Stimulated activated naive CD8-positive, alpha-beta T cell treated with anti-CD3 and anti-CD28 coated beads, Interleukin-15, amount 100 ng/mL, for 72 hours (primary cell): ENCODE results near the gene KDM5A.
"Not testable (repeated sequence)": the region's sequence is repeated elsewhere in the genome, so short reads cannot be mapped to it uniquely, and the experiment has no call there.

Experiments used
- ATAC-seq: fragments of 150-1000 bp; cut with Tn5 transposase; 2 replicates; pipeline ENCODE4 v1.10.0; 2021; ENCODE audit warnings: mild to moderate bottlenecking, moderate library complexity
- DNase-seq, 2 donors: peaks; one replicate each; pipeline ENCODE4 v3.0.0; 2021 to 2022
- H3K27ac Mint-ChIP-seq, 2 donors: one replicate each; pipeline ENCODE4 v1.8.0; 2022; ENCODE audit warnings: mild to moderate bottlenecking in 2 of 2, mixed read lengths in 2 of 2, moderate library complexity in 2 of 2
- H3K27me3 Mint-ChIP-seq: one replicate; pipeline ENCODE4 v1.8.0; 2022; ENCODE audit warnings: mixed read lengths
- H3K4me1 Mint-ChIP-seq: one replicate; pipeline ENCODE4 v1.8.0; 2022; ENCODE audit warnings: mild to moderate bottlenecking, mixed read lengths
- H3K4me3 Mint-ChIP-seq, 2 donors: one replicate each; pipeline ENCODE4 v1.8.0; 2022; ENCODE audit warnings: mild to moderate bottlenecking in 2 of 2, mixed read lengths in 2 of 2, moderate library complexity in 1 of 2
- H3K9me3 Mint-ChIP-seq, 2 donors: one replicate each; pipeline ENCODE4 v1.8.0; 2022; ENCODE audit warnings: mixed read lengths in 2 of 2

Gene KDM5A

DNA sequence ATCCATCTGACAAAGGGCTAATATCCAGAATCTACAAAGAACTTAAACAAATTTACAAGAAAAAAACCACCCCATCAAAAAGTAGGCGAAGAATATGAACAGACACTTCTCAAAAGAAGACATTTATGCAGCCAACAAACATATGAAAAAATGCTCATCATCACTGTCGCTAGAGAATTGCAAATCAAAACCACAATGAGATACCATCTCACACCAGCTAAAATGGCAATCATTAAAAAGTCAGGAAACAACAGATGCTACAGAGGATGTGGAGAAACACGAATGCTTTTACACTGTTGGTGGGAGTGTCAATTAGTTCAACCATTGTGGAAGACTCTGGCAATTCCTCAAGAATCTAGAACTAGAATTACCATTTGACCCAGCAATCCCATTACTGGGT lies 86.4 kb downstream of the KDM5A start:
- Mint-ChIP-seq H3K9me3 (peaks cover 26 to 38% of the 10 kb centered on the region in 2 donors), H3K4me1 (peaks cover 43% of the 10 kb centered on the region)
- H3K27ac Mint-ChIP-seq, DNase-seq, ATAC-seq, H3K4me3 Mint-ChIP-seq, H3K27me3 Mint-ChIP-seq: not testable (repeated sequence)

- peaks cover 26 to 38% of the 10 kb centered on the region in 2 donors for H3K9me3 Mint-ChIP-seq
Measured at GRCh38 chr12:300166-300565, 89.0 kb downstream of the KDM5A start.

DNA sequence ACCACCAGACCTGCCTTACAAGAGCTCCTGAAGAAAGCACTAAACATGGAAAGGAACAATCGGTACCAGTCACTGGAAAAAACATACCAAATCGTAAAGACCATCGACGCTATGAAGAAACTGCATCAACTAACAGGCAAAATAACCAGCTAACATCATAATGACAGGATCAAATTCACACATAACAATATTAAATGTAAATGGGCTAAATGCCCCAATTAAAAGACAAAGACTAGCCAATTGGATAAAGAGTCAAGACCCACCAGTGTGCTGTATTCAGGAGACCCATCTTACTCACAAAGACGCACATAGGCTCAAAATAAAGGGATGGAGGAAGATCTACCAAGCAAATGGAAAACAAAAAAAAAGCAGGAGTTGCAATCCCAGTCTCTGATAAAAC lies 89.6 kb downstream of the KDM5A start:
- not testable (repeated sequence) for H3K27me3 Mint-ChIP-seq, DNase-seq, ATAC-seq
- Mint-ChIP-seq H3K4me3 (peak overlapping the region in 1 of 2 donors; percentile 25), H3K27ac (peak overlapping the region in 1 of 2 donors; percentile 96), H3K9me3 (peaks cover 26 to 38% of the 10 kb centered on the region in 2 donors), H3K4me1 (peaks cover 43% of the 10 kb centered on the region)

More at GRCh38 chr12:300166-300565, 89.0 kb downstream of the KDM5A start:
- peak overlapping the region; percentile 24 to 69 for H3K4me3 Mint-ChIP-seq
- not testable (repeated sequence) for DNase-seq, H3K27me3 Mint-ChIP-seq, ATAC-seq
- H3K4me1 Mint-ChIP-seq: peaks cover 43% of the 10 kb centered on the region
- H3K27ac Mint-ChIP-seq: peak overlapping the region in 1 of 2 donors; percentile 96

DNA sequence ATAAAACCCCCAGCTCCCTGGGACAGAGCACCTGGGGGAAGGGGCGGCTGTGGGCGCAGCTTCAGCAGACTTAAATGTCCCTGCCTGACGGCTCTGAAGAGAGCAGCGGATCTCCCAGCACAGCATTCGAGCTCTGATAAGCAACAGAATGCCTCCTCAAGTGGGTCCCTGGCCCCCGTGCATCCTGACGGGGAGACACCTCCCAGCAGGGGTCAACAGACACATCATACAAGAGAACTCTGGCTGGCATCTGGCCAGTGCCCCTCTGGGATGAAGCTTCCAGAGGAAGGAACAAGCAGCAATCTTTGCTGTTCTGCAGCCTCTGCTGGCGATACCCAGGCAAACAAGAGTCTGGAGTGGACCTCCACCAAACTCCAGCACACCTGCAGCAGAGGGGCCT lies 91.1 kb downstream of the KDM5A start:
- Mint-ChIP-seq H3K4me1 (peaks cover 41% of the 10 kb centered on the region), H3K9me3 (peaks cover 26 to 36% of the 10 kb centered on the region in 2 donors)
- not testable (repeated sequence) for DNase-seq, H3K27ac Mint-ChIP-seq, H3K27me3 Mint-ChIP-seq, H3K4me3 Mint-ChIP-seq, ATAC-seq

DNA sequence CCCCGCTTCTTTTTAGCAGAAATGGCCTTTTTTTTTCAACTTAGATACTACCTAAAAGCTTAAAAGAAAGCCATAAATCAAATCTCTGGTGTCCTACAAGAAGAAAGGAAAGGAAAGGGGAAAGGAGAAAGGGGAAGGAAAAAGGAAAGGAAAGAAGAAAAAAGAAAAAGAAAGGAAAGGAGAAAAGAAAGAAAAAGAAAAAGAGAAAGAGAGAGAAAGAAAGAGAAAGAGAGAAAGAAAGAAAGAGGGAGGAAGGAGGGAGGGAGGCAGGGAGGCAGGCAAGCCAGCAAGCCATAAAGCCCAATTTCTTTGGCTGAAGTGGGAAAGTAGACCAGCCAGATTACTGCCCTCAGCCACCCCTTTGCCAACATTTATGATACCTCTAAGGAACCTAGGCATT lies 94.0 kb downstream of the KDM5A start:
- no peak overlapping the region for H3K27ac Mint-ChIP-seq
- no peak for ATAC-seq
- DNase-seq: no peak
- peaks cover 19% of the 10 kb centered on the region for H3K4me1 Mint-ChIP-seq
- peaks cover 14 to 15% of the 10 kb centered on the region in 2 donors for H3K9me3 Mint-ChIP-seq
- H3K27me3 Mint-ChIP-seq: no peaks in the 10 kb centered on the region
- no peak overlapping the region for H3K4me3 Mint-ChIP-seq

DNA sequence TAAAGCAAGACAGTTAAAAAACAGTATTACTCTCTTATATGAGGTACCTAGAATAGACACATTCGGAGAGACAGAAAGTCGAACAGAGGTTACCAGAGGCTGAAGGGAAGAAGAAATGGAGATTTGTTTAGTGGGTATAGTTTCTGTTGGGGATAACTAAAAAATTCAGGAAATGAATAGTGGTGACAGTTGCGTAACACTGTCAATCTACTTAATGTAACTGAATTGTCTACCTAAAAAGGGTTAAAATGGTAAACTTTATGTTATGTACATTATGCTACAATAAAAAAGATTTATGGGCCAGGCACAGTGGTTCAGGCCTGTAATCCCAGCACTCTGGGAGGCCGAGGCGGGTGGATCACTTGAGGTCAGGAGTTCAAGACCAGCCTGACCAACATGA lies 95.9 kb downstream of the KDM5A start:
- Mint-ChIP-seq H3K27me3 (no peaks in the 10 kb centered on the region), H3K9me3 (no peaks in the 10 kb centered on the region), H3K4me3 (no peak overlapping the region), H3K4me1 (peaks cover 6% of the 10 kb centered on the region), H3K27ac (peak overlapping the region; percentile 52 to 61)
- ATAC-seq: no peak
- DNase-seq: no peak

DNA sequence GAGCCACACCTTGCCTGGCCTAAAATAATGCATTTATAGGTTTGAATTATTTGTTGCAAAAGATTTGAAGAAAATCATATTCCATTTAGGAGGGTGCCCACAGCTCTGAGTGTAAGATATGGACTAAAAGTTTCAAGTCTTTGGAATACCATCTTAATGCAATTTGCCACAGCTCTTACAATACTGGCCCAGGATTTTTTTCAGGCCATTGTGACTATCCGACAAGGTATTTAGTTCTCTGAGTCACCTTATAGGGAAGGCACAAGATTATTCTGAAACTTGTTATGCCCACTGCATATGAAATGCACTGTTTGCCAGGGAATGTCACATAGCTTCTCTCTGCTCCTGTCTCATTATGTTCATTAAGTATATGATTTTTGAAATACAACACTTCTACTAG lies 96.9 kb downstream of the KDM5A start:
- peak overlapping the region; percentile 42 to 96 for H3K27ac Mint-ChIP-seq
- H3K4me1 Mint-ChIP-seq: peaks cover 15% of the 10 kb centered on the region
- no peak overlapping the region for H3K4me3 Mint-ChIP-seq
- H3K9me3 Mint-ChIP-seq: no peaks in the 10 kb centered on the region
- DNase-seq (no peak), ATAC-seq (no peak)
- H3K27me3 Mint-ChIP-seq: no peaks in the 10 kb centered on the region

DNA sequence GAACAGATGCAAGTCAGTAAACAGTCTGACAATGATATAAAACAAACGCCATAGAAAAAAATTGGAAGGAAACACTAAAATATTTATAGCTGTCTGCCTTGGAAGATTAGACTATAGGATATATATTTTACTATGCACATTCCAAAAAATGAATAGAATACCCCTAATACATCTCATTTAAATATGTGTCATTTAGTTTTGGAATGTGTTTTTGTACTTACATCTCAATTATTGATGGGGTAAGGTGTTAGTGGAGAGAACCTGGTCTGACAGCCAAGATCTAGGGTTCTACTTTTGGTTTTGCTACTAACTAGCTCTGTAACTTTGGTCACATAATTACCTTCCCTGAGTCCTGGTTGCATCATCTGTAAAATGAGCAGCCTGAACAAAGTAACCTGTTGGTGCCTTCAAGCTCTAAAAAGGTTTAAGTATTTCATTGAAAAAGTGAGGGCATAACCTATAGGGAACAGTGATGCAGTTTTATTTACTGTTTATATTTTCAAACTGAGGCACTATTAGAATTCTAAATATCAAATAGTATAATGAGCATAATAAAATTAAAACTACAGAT lies 97.9 kb downstream of the KDM5A start:
- Mint-ChIP-seq H3K27me3 (no peaks in the 10 kb centered on the region), H3K4me1 (peaks cover 24% of the 10 kb centered on the region), H3K4me3 (peak overlapping the region in 1 of 2 donors; percentile 36), H3K27ac (peak overlapping the region in 1 of 2 donors; percentile 96), H3K9me3 (no peaks in the 10 kb centered on the region)
- ATAC-seq (peak; percentile 86), DNase-seq (peak in 1 of 2 donors; percentile 19)

DNA sequence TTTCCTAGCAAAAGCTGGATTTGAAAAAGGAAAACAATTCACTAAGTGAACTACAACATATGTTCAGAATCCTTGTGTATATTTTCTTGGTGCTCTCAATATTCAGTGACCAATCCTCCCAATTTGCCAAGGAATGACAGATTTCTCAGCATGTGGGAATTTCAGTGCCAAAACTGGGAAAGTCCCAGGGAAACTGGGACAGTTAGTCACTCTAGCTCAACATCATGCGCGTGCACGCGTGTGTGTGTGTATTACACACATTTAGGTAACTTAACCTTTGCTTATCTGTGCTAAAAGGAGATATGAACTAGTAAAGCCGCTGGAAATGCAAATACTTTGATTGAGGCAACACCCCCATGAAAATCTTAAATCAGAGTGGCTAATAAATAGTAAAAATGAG lies 100.4 kb downstream of the KDM5A start:
- no peak overlapping the region for H3K4me3 Mint-ChIP-seq
- no peak overlapping the region for H3K27ac Mint-ChIP-seq
- ATAC-seq (no peak), DNase-seq (no peak)
- H3K4me1 Mint-ChIP-seq: peaks cover 27% of the 10 kb centered on the region
- no peaks in the 10 kb centered on the region for H3K27me3 Mint-ChIP-seq
- H3K9me3 Mint-ChIP-seq: no peaks in the 10 kb centered on the region

DNA sequence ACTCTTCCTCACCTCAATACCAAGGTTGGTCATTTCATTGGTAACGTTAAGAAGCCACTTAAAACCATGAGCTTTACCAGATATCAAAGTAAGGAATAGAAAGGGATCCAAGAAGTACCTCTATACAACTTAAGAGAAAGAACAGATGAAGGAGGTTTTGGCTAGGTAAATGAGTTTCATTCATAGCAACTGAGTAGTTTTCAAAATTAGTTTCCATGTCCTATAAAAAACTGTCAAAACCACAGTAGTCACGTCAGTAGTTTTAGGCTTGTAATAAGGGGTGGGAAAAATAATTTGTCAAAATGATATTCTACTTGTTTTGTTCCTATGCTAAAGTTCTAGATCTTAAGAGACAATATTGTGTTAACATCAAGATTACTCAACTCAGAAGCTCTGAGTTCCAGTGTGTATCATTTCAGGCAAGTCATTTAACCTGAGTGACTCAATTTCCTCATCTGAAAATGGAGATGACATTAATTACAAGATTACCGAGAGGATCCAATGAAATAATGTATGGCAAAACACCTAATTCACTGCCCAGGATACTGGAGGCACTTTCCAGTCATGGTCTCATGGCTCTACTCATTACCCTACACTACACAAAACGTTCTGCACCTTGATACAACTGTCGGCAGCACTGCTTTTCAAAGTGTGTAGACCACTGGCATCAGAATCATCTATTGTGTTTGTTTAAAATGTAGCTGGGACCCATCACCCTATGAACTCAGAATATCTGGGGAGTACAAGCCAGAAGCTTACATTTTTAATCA lies 102.4 kb downstream of the KDM5A start:
- Mint-ChIP-seq H3K4me1 (peaks cover 27% of the 10 kb centered on the region), H3K27me3 (no peaks in the 10 kb centered on the region), H3K4me3 (peak overlapping the region in 1 of 2 donors; percentile 43), H3K9me3 (no peaks in the 10 kb centered on the region), H3K27ac (peak overlapping the region in 1 of 2 donors; percentile 93)
- DNase-seq (no peak), ATAC-seq (peak; percentile 84)

DNA sequence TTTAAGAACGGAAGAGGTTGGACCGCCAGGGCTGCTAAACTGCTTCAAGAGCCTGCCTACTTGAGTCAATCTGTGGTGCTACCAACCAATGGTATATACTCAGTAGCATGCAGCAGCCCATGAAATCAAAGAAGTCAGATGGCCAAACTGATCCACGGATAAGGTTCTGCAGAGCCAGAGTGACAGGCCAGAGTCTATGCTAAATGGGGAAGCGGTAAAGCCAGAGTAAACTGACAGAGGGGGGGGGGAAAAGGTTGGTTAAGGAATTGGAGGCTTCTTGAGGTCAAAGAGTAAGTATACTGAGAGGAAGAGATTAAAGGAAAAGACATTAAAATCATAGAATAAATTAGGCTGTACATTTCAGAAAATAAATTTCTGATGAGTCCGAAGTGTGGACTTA lies 111.1 kb downstream of the KDM5A start:
- no peaks in the 10 kb centered on the region for H3K4me1 Mint-ChIP-seq
- no peak overlapping the region for H3K27ac Mint-ChIP-seq
- no peak for ATAC-seq

GRCh38 chr12:275812-276211 lies 113.3 kb downstream of the KDM5A start:
- Mint-ChIP-seq H3K4me3 (no peak overlapping the region), H3K4me1 (no peaks in the 10 kb centered on the region), H3K27me3 (no peaks in the 10 kb centered on the region), H3K9me3 (no peaks in the 10 kb centered on the region), H3K27ac (no peak overlapping the region)
- ATAC-seq (no peak), DNase-seq (no peak)

More for the DNA sequence above, 111.1 kb downstream of the KDM5A start:
- no peak for DNase-seq
- Mint-ChIP-seq H3K4me3 (no peak overlapping the region), H3K27me3 (no peaks in the 10 kb centered on the region), H3K9me3 (no peaks in the 10 kb centered on the region)

GRCh38 chr12:273382-273781 lies 115.7 kb downstream of the KDM5A start:
- no peak overlapping the region for H3K27ac Mint-ChIP-seq
- no peaks in the 10 kb centered on the region for H3K9me3 Mint-ChIP-seq
- DNase-seq (no peak), ATAC-seq (peak; percentile 70)
- no peaks in the 10 kb centered on the region for H3K4me1 Mint-ChIP-seq
- no peak overlapping the region for H3K4me3 Mint-ChIP-seq
- no peaks in the 10 kb centered on the region for H3K27me3 Mint-ChIP-seq

GRCh38 chr12:272942-273341 lies 116.2 kb downstream of the KDM5A start:
- H3K9me3 Mint-ChIP-seq: no peaks in the 10 kb centered on the region
- no peak overlapping the region for H3K27ac Mint-ChIP-seq
- peak; percentile 20 for ATAC-seq
- no peak for DNase-seq
- H3K27me3 Mint-ChIP-seq: no peaks in the 10 kb centered on the region
- no peaks in the 10 kb centered on the region for H3K4me1 Mint-ChIP-seq
- H3K4me3 Mint-ChIP-seq: no peak overlapping the region

GRCh38 chr12:271161-271560 lies 118.0 kb downstream of the KDM5A start:
- no peaks in the 10 kb centered on the region for H3K4me1 Mint-ChIP-seq
- H3K9me3 Mint-ChIP-seq: no peaks in the 10 kb centered on the region
- DNase-seq: no peak
- H3K4me3 Mint-ChIP-seq: no peak overlapping the region
- no peaks in the 10 kb centered on the region for H3K27me3 Mint-ChIP-seq
- no peak for ATAC-seq
- H3K27ac Mint-ChIP-seq: no peak overlapping the region

DNA sequence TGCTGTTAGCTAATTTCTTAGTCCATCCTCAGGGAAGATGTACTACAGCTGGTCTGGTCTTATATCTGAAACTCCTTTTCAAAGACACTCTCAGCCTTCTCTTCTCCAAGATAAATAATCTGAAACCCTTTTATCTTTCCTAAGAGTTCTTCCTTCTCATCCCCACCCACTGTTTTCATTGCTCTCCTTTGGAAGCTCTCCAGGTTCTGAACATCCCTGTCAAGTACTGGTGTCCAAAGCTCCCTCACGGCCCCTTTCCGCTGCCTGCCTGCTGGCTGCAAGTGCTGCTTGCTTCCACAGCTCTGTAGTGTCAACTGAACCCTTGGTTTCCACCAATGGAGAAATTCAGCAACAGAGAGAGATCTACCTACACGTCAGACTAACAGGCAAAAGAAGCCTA lies 119.9 kb downstream of the KDM5A start:
- Mint-ChIP-seq H3K4me1 (peaks cover 11% of the 10 kb centered on the region), H3K9me3 (no peaks in the 10 kb centered on the region), H3K27me3 (no peaks in the 10 kb centered on the region), H3K27ac (no peak overlapping the region), H3K4me3 (no peak overlapping the region)
- ATAC-seq (no peak), DNase-seq (no peak)
